PFSK-1 (cell line): ENCODE data around the gene TP53TG3F. TPM values are rescaled to one million over a fixed set of nuclear protein-coding genes. Genes with fewer than 3 reads are reported as not detected.
"Not testable (repeated sequence)": the region's sequence is repeated elsewhere in the genome, so short reads cannot be mapped to it uniquely, and the experiment has no call there.

Experiments
- FOXP2 ChIP-seq: optimal IDR thresholded peaks from 2 replicates; pipeline ENCODE3; 2011; ENCODE audit warnings: borderline replicate concordance, control low read depth, inconsistent platforms; ENCODE audit not compliant: insufficient read depth; ENCODE audit errors: extremely low read length, extremely low read depth
- SIN3A ChIP-seq: IDR thresholded peaks from 2 replicates; pipeline ENCODE4 v1.6.1; 2012; ENCODE audit warnings: mild to moderate bottlenecking, low read length, moderate library complexity, borderline replicate concordance; ENCODE audit not compliant: insufficient read depth
- TAF1 ChIP-seq: IDR thresholded peaks from 2 replicates; pipeline ENCODE4 v1.6.1; 2012; ENCODE audit warnings: low read length, control low read depth, borderline replicate concordance; ENCODE audit not compliant: insufficient read depth
- polyA plus RNA-seq: library from polyadenylated mRNA; unstranded; fragments of >200 nt; gene quantifications from one replicate; pipeline ENCODE4 v1.2.1, GENCODE V29; 2012; ENCODE audit warnings: low read depth, missing spikeins; ENCODE audit not compliant: insufficient read length

Gene TP53TG3F
- polyA plus RNA-seq = not detected

GRCh38 chr16:33459312-33459711 lies at the start of gene TP53TG3F:
Gene TP53TG3F (plus strand): TSS chr16:33459612. CDS start chr16:33459680, 68 bp downstream.
- TF ChIP-seq SIN3A, TAF1, FOXP2: not testable (repeated sequence)
